Right lobe of liver (tissue), 4 donors: ENCODE data around the gene SKP2.

Experiments
- CTCF ChIP-seq, 4 donors: fragments of 200-600 bp in 3 of 4; fragments of 450-650 bp in 1 of 4; IDR thresholded peaks; one replicate each; pipeline versions ENCODE4 v1.5.1 to v1.8.0; 2016 to 2022; ENCODE audit warnings: antibody characterized with exemption in 4 of 4, mild to moderate bottlenecking in 2 of 4
- POLR2A ChIP-seq: fragments of 450-650 bp; IDR thresholded peaks from one replicate; pipeline ENCODE4 v1.6.1; 2017; ENCODE audit warnings: antibody characterized with exemption, mild to moderate bottlenecking
- donor health status: DM: no; HTN: no; CAD: no.
- donor health status: DM: no; HTN: no; CAD: no.
- donor health status: DM: no; HTN: yes; CAD: no.

- no peak for TF ChIP-seq CTCF (IDR thresholded peaks at IDR 0.05)
- TF ChIP-seq POLR2A = no peak
Observed at GRCh38 chr5:36156121-36156601, 4.2 kb downstream of the SKP2 start.
